Duodenal mucosa (tissue), 2 donors: ENCODE measurements around the gene ENOX2.

Source experiments
- H3K27ac ChIP-seq: one replicate; pipeline ENCODE4 v1.7.0; 2013; ENCODE audit warnings: low read depth, low read length
- H3K27me3 ChIP-seq, 2 donors: one replicate each; pipeline ENCODE4 v1.7.0; 2013; ENCODE audit warnings: low read length in 2 of 2, control low read depth in 1 of 2; ENCODE audit not compliant: insufficient read depth in 2 of 2, control insufficient read depth in 1 of 2
- H3K36me3 ChIP-seq, 2 donors: one replicate each; pipeline ENCODE4 v1.7.0; 2013; ENCODE audit warnings: low read length in 2 of 2, control low read depth in 1 of 2; ENCODE audit not compliant: insufficient read depth in 2 of 2, control insufficient read depth in 1 of 2
- H3K4me1 ChIP-seq, 2 donors: one replicate each; pipeline ENCODE4 v1.7.0; 2013; ENCODE audit warnings: low read length in 2 of 2, control low read depth in 1 of 2; ENCODE audit not compliant: insufficient read depth in 2 of 2, control insufficient read depth in 1 of 2
- H3K4me3 ChIP-seq, 2 donors: one replicate each; pipeline ENCODE4 v1.7.0; 2013; ENCODE audit warnings: low read length in 2 of 2, low read depth in 1 of 2
- H3K9ac ChIP-seq, 2 donors: one replicate each; pipeline ENCODE4 v1.7.0; 2013; ENCODE audit warnings: low read length in 2 of 2, low read depth in 1 of 2
- H3K9me3 ChIP-seq, 2 donors: one replicate each; pipeline ENCODE4 v1.7.0; 2013; ENCODE audit warnings: low read length in 2 of 2, control low read depth in 1 of 2; ENCODE audit not compliant: control insufficient read depth in 1 of 2

ENOX2 gene

GRCh38 chrX:130884627-130885026 is 18.4 kb downstream of the ENOX2 start:
- no peaks in the 10 kb centered on the region for H3K9me3 ChIP-seq
- no peaks in the 10 kb centered on the region for H3K27me3 ChIP-seq
- H3K4me1 ChIP-seq = no peaks in the 10 kb centered on the region
- no peak overlapping the region for H3K27ac ChIP-seq
- H3K36me3 ChIP-seq = no peaks in the 10 kb centered on the region
- no peak overlapping the region for H3K9ac ChIP-seq
- no peak overlapping the region for H3K4me3 ChIP-seq

GRCh38 chrX:130879869-130880268 is 23.1 kb downstream of the ENOX2 start:
- Histone ChIP-seq H3K4me1 (peaks cover 3% of the 10 kb centered on the region in 2 donors), H3K36me3 (no peaks in the 10 kb centered on the region), H3K9ac (no peak overlapping the region), H3K9me3 (no peaks in the 10 kb centered on the region), H3K27ac (no peak overlapping the region), H3K4me3 (no peak overlapping the region), H3K27me3 (no peaks in the 10 kb centered on the region)

- no peaks in the 10 kb centered on the region for H3K36me3 ChIP-seq
- H3K27me3 ChIP-seq = no peaks in the 10 kb centered on the region
- H3K4me1 ChIP-seq = peaks cover 3% of the 10 kb centered on the region in 2 donors
- no peak overlapping the region for H3K9ac ChIP-seq
- H3K4me3 ChIP-seq = no peak overlapping the region
- H3K27ac ChIP-seq = no peak overlapping the region
- no peaks in the 10 kb centered on the region for H3K9me3 ChIP-seq
Observed at GRCh38 chrX:130878350-130879341, 24.4 kb downstream of the ENOX2 start.

GRCh38 chrX:130877892-130878341 is 25.1 kb downstream of the ENOX2 start:
- no peaks in the 10 kb centered on the region for H3K27me3 ChIP-seq
- H3K9me3 ChIP-seq = no peaks in the 10 kb centered on the region
- H3K27ac ChIP-seq = no peak overlapping the region
- H3K9ac ChIP-seq = no peak overlapping the region
- no peak overlapping the region for H3K4me3 ChIP-seq
- peaks cover 3% of the 10 kb centered on the region in 2 donors for H3K4me1 ChIP-seq
- H3K36me3 ChIP-seq = no peaks in the 10 kb centered on the region

GRCh38 chrX:130876226-130876625 is 26.8 kb downstream of the ENOX2 start:
- H3K4me3 ChIP-seq = no peak overlapping the region
- H3K9ac ChIP-seq = no peak overlapping the region
- H3K4me1 ChIP-seq = peaks cover 3% of the 10 kb centered on the region in 2 donors
- no peaks in the 10 kb centered on the region for H3K9me3 ChIP-seq
- H3K36me3 ChIP-seq = no peaks in the 10 kb centered on the region
- H3K27ac ChIP-seq = no peak overlapping the region
- H3K27me3 ChIP-seq = no peaks in the 10 kb centered on the region

GRCh38 chrX:130874751-130875150 is 28.3 kb downstream of the ENOX2 start:
- no peaks in the 10 kb centered on the region for H3K9me3 ChIP-seq
- no peak overlapping the region for H3K9ac ChIP-seq
- no peak overlapping the region for H3K27ac ChIP-seq
- no peak overlapping the region for H3K4me3 ChIP-seq
- no peaks in the 10 kb centered on the region for H3K27me3 ChIP-seq
- H3K4me1 ChIP-seq = peaks cover 3% of the 10 kb centered on the region in 2 donors
- H3K36me3 ChIP-seq = no peaks in the 10 kb centered on the region

- Histone ChIP-seq H3K36me3 (no peaks in the 10 kb centered on the region), H3K27ac (no peak overlapping the region), H3K9ac (no peak overlapping the region), H3K27me3 (no peaks in the 10 kb centered on the region), H3K9me3 (no peaks in the 10 kb centered on the region), H3K4me3 (no peak overlapping the region), H3K4me1 (no peaks in the 10 kb centered on the region)
Observed at GRCh38 chrX:130869239-130869638, 33.8 kb downstream of the ENOX2 start.

- Histone ChIP-seq H3K4me3 (no peak overlapping the region), H3K27ac (no peak overlapping the region), H3K27me3 (no peaks in the 10 kb centered on the region), H3K4me1 (no peaks in the 10 kb centered on the region), H3K9me3 (no peaks in the 10 kb centered on the region), H3K36me3 (no peaks in the 10 kb centered on the region), H3K9ac (no peak overlapping the region)
Observed at GRCh38 chrX:130861462-130861861, 41.5 kb downstream of the ENOX2 start.

- H3K27me3 ChIP-seq = no peaks in the 10 kb centered on the region
- H3K36me3 ChIP-seq = peaks cover 0 to 6% of the 10 kb centered on the region in 2 donors
- no peaks in the 10 kb centered on the region for H3K9me3 ChIP-seq
Observed at GRCh38 chrX:130857207-130857606, 45.8 kb downstream of the ENOX2 start.

GRCh38 chrX:130851569-130851968 is 51.4 kb downstream of the ENOX2 start:
- no peak overlapping the region for H3K27ac ChIP-seq
- no peaks in the 10 kb centered on the region for H3K9me3 ChIP-seq
- H3K4me3 ChIP-seq = no peak overlapping the region
- no peaks in the 10 kb centered on the region for H3K4me1 ChIP-seq
- H3K27me3 ChIP-seq = no peaks in the 10 kb centered on the region
- H3K36me3 ChIP-seq = peaks cover 0 to 6% of the 10 kb centered on the region in 2 donors
- H3K9ac ChIP-seq = no peak overlapping the region

More at GRCh38 chrX:130857207-130857606, 45.8 kb downstream of the ENOX2 start:
- Histone ChIP-seq H3K27ac (no peak overlapping the region), H3K4me3 (no peak overlapping the region), H3K9ac (no peak overlapping the region), H3K4me1 (no peaks in the 10 kb centered on the region)
